ENCODE data around the gene PHC1. TPM values are rescaled to one million over a fixed set of nuclear protein-coding genes. Genes with fewer than 3 reads are reported as not detected.

The PHC1 gene
- total RNA-seq, 4 donors from 2014 or later: 9.3 to 23.6 (median 15.3) TPM

DNA sequence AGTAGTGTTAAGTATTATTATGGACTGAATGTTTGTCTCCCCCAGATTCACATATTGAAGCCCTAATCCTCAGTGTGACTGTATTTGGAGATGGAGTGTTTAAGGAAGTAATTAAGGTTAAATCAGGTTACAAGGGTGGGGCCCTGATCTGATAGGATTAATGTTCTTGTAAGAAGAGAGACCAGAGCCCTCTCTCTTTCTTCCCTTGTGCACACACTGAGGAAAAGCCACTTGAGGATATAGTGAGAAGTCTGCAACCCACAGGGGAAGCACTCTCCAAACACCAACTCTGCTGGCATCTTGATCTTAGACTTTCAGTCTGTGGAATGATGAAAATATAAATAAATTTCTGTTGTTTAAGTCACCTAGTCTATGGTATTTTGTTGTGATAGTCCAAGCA lies 72.9 kb downstream of the PHC1 start:
- no peak for DNase-seq
- intact Hi-C loops (cut with DNase I; ENCODE audit: low total_unique reads): no loop called here
- H3K4me3 ChIP-seq: no peak overlapping the region
- TF ChIP-seq POLR2AphosphoS5 (IDR thresholded peaks at IDR 0.05): no peak
- TF ChIP-seq, protein P1, sequence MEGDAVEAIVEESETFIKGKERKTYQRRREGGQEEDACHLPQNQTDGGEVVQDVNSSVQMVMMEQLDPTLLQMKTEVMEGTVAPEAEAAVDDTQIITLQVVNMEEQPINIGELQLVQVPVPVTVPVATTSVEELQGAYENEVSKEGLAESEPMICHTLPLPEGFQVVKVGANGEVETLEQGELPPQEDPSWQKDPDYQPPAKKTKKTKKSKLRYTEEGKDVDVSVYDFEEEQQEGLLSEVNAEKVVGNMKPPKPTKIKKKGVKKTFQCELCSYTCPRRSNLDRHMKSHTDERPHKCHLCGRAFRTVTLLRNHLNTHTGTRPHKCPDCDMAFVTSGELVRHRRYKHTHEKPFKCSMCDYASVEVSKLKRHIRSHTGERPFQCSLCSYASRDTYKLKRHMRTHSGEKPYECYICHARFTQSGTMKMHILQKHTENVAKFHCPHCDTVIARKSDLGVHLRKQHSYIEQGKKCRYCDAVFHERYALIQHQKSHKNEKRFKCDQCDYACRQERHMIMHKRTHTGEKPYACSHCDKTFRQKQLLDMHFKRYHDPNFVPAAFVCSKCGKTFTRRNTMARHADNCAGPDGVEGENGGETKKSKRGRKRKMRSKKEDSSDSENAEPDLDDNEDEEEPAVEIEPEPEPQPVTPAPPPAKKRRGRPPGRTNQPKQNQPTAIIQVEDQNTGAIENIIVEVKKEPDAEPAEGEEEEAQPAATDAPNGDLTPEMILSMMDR (IDR thresholded peaks at IDR 0.05): no peak
- no peak for TF ChIP-seq POLR2A (IDR thresholded peaks at IDR 0.05)
- TF ChIP-seq EP300 (IDR thresholded peaks at IDR 0.05; ENCODE audit: low read depth): no peak
- H3K9me3 ChIP-seq: no peaks in the 10 kb centered on the region
- no peaks in the 10 kb centered on the region for H3K27me3 ChIP-seq
- in situ Hi-C loops (cut with MboI; ENCODE audit: low pct_ligation_motif_present in 1 of 4, low pct_unique_long_range_greater_than_20kb in 1 of 4, low sequenced_read_pairs in 3 of 4): no loop called here
- H3K4me1 ChIP-seq: peaks cover 0 to 4% (median 0%) of the 10 kb centered on the region in 4 donors
- no peaks in the 10 kb centered on the region for H3K36me3 ChIP-seq
- H3K27ac ChIP-seq: no peak overlapping the region

DNA sequence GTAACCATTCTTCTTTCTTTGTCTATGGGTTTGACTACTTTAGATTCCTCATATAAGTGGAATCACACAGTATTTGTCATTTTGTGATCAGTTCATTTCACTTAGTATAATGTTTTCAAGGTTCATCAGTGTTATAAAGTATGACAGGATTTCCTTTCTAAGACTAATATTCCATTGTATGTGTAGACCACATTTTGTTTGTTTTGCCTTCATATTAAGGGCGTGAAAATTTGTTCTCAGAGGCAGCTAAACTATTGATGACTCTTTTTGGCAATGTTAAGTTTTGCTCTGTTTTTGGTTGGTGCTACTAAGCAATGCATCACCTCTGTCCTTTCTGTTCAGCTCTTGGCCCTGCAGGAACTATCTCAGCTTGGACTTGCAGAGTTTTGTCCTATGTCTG lies 73.4 kb downstream of the PHC1 start:
- WGBS, 2 donors (ENCODE audit: low coverage in 1 of 2): 56 to 67% methylated on average over 1 of the region's 1 CpG
- no peak overlapping the region for H3K27ac ChIP-seq
- intact Hi-C loops (cut with DNase I; ENCODE audit: low total_unique reads): no loop called here
- no peaks in the 10 kb centered on the region for H3K36me3 ChIP-seq
- H3K27me3 ChIP-seq: no peaks in the 10 kb centered on the region
- TF ChIP-seq, protein P1 (IDR thresholded peaks at IDR 0.05): no peak
- TF ChIP-seq POLR2AphosphoS5 (IDR thresholded peaks at IDR 0.05): no peak
- TF ChIP-seq EP300 (IDR thresholded peaks at IDR 0.05; ENCODE audit: low read depth): no peak
- in situ Hi-C loops (cut with MboI; ENCODE audit: low pct_ligation_motif_present in 1 of 4, low pct_unique_long_range_greater_than_20kb in 1 of 4, low sequenced_read_pairs in 3 of 4): no loop called here
- H3K4me1 ChIP-seq: peaks cover 0 to 4% (median 0%) of the 10 kb centered on the region in 4 donors
- H3K9me3 ChIP-seq: no peaks in the 10 kb centered on the region
- no peak for DNase-seq
- no peak overlapping the region for H3K4me3 ChIP-seq

DNA sequence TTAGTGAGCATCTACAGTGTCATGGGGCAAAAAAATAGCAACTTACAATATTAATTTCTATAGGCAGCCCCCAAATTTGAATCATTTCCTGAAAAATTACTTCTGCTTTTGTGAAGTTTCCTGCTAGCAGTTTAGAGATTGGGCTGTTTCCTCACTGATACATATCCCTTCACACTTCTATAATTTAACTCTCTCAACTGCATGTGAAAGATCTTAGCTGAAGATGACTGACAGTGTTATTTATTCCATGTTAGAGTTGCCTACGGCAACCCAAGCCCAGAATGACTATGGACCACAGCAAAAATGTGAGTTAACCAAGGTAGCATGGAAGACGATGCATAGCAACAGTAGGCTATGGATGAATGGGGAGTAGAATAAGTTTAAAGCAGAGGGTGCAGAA lies 75.1 kb downstream of the PHC1 start, which contains the start of gene KLRG1:
KLRG1 (plus strand) TSS at position 134 of the 400 bp plus-strand sequence; CDS start at position 224, 90 bp downstream.
- Histone ChIP-seq H3K4me1 (peaks cover 0 to 4% (median 0%) of the 10 kb centered on the region in 4 donors), H3K36me3 (no peaks in the 10 kb centered on the region), H3K27ac (no peak within 1 kb of the TSS), H3K4me3 (no peak within 1 kb of the TSS), H3K27me3 (no peaks in the 10 kb centered on the region), H3K9me3 (no peaks in the 10 kb centered on the region)
- DNase-seq: no peak
- TF ChIP-seq, protein P1 (IDR thresholded peaks at IDR 0.05): no peak
- no peak for TF ChIP-seq POLR2AphosphoS5 (IDR thresholded peaks at IDR 0.05)
- no peak for TF ChIP-seq POLR2A (IDR thresholded peaks at IDR 0.05)
- no peak for TF ChIP-seq EP300 (IDR thresholded peaks at IDR 0.05; ENCODE audit: low read depth)
- in situ Hi-C loops (cut with MboI; ENCODE audit: low pct_ligation_motif_present in 1 of 4, low pct_unique_long_range_greater_than_20kb in 1 of 4, low sequenced_read_pairs in 3 of 4): no loop called here
- intact Hi-C loops (cut with DNase I; ENCODE audit: low total_unique reads): no loop called here
- WGBS, 2 donors (ENCODE audit: low coverage in 1 of 2): 60 to 75% methylated on average over 1 to 2 of the region's 2 CpGs

Other genes starting within 250 kb of the PHC1 start
- gene RIMKLB, start 216.5 kb upstream of the PHC1 start, total RNA-seq: 10 to 100 TPM in 1 of 4 donors, 1 to 10 TPM in 3; 2.0 to 20.8 (median 7.2) TPM
- gene A2ML1, start 91.9 kb upstream of the PHC1 start, total RNA-seq: not detected
- 10 to 100 TPM; 43.2 to 87.5 (median 67.2) TPM for gene M6PR, start 35.1 kb downstream of the PHC1 start, total RNA-seq
- gene KLRG1, start 75.0 kb downstream of the PHC1 start, total RNA-seq: 1 to 10 TPM in 2 of 4 donors, not detected in 2; 1.4 to 2.5 TPM
- gene A2M, start 201.4 kb downstream of the PHC1 start, total RNA-seq: 100 to 1,000 TPM in 2 of 4 donors, 10 to 100 TPM in 2; 66.2 to 136 (median 96.5) TPM

All from transverse colon (tissue), 4 donors.